Panc1 (cell line): ENCODE data around the gene MRPL54.

Experiments
- CTCF ChIP-seq: fragments of 450-650 bp; IDR thresholded peaks from 2 replicates; pipeline ENCODE4 v1.5.1; 2017; ENCODE audit warnings: mild to moderate bottlenecking
- POLR2AphosphoS5 ChIP-seq: IDR thresholded peaks from 2 replicates; pipeline ENCODE4 v1.6.1; 2012; ENCODE audit warnings: mild to moderate bottlenecking, low read depth, low read length, moderate library complexity
- REST ChIP-seq, 2 experiments: IDR thresholded peaks; 2 replicates each; pipeline ENCODE4 v1.6.1; 2011 to 2012; ENCODE audit warnings: low read depth in 2 of 2, control low read depth in 1 of 2, low read length in 1 of 2, mild to moderate bottlenecking in 1 of 2, moderate library complexity in 1 of 2; ENCODE audit not compliant: insufficient read depth in 1 of 2
- SIN3A ChIP-seq: IDR thresholded peaks from 2 replicates; pipeline ENCODE4 v1.6.1; 2012; ENCODE audit warnings: low read depth, mild to moderate bottlenecking, low read length, moderate library complexity, borderline replicate concordance; ENCODE audit not compliant: insufficient read depth

- TF ChIP-seq CTCF (no peak), REST (IDR thresholded peaks at IDR 0.05; ENCODE audit: insufficient read depth in 1 of 2, low read depth in 2 of 2, low read length in 1 of 2) (no peak), POLR2AphosphoS5 (no peak), SIN3A (no peak)
Observed at GRCh38 chr19:3814648-3815047, 52.2 kb downstream of the MRPL54 start.
